Neural progenitor cell (in vitro differentiated cells): Measurements from ENCODE around the gene NEGR1. TPM values are rescaled to one million over a fixed set of nuclear protein-coding genes. Genes with fewer than 3 reads are reported as not detected.

ENCODE experiments used
- DNase-seq: peaks from one replicate; pipeline ENCODE4 v3.0.0-alpha.2; 2016; ENCODE audit warnings: low spot score
- H2AFZ ChIP-seq: fragments of 200-600 bp; sonication (generic); replicated peaks from 2 replicates; pipeline ENCODE4 v1.6.1; 2016; ENCODE audit warnings: antibody characterized with exemption
- H3F3A ChIP-seq: fragments of 200-600 bp; sonication (generic); 2 replicates; pipeline ENCODE4 v1.6.1; 2016; ENCODE audit warnings: antibody characterized with exemption, low read depth
- H3K27ac ChIP-seq: fragments of 200-600 bp; sonication (generic); 2 replicates; pipeline ENCODE4 v1.5.1; 2016; ENCODE audit warnings: mild to moderate bottlenecking
- H3K27me3 ChIP-seq: fragments of 200-600 bp; sonication (generic); 2 replicates; pipeline ENCODE4 v1.6.1; 2016; ENCODE audit warnings: mild to moderate bottlenecking, moderate library complexity
- H3K36me3 ChIP-seq: fragments of 200-600 bp; sonication (generic); 2 replicates; pipeline ENCODE4 v1.5.1; 2016
- H3K4me1 ChIP-seq: fragments of 200-600 bp; sonication (generic); 2 replicates; pipeline ENCODE4 v1.6.1; 2016; ENCODE audit warnings: mixed run types
- H3K4me2 ChIP-seq: fragments of 200-600 bp; sonication (generic); 2 replicates; pipeline ENCODE4 v1.6.1; 2016
- H3K4me3 ChIP-seq: fragments of 200-600 bp; sonication (generic); 2 replicates; pipeline ENCODE4 v1.5.1; 2016
- H3K79me2 ChIP-seq: fragments of 200-600 bp; sonication (generic); 2 replicates; pipeline ENCODE4 v1.6.1; 2016; ENCODE audit warnings: low read depth
- H3K9ac ChIP-seq: fragments of 200-600 bp; sonication (generic); 2 replicates; pipeline ENCODE4 v1.6.1; 2016
- H3K9me3 ChIP-seq: fragments of 200-600 bp; sonication (generic); 2 replicates; pipeline ENCODE4 v1.5.1; 2016; ENCODE audit warnings: low read depth
- H4K20me1 ChIP-seq: fragments of 200-600 bp; sonication (generic); 2 replicates; pipeline ENCODE4 v1.6.1; 2016; ENCODE audit warnings: low read depth
- H3K27ac Mint-ChIP-seq: 3 replicates; pipeline ENCODE4 v1.8.0; 2021; ENCODE audit warnings: mixed read lengths
- H3K27me3 Mint-ChIP-seq: 2 replicates; pipeline ENCODE4 v1.8.0; 2022; ENCODE audit warnings: low read depth, mild to moderate bottlenecking, inconsistent platforms, moderate library complexity, mixed read lengths; ENCODE audit not compliant: insufficient read depth
- H3K36me3 Mint-ChIP-seq: 3 replicates; pipeline ENCODE4 v1.8.0; 2021; ENCODE audit warnings: mixed read lengths
- H3K4me1 Mint-ChIP-seq: 3 replicates; pipeline ENCODE4 v1.8.0; 2021; ENCODE audit warnings: mixed read lengths
- H3K4me3 Mint-ChIP-seq: 3 replicates; pipeline ENCODE4 v1.8.0; 2021; ENCODE audit warnings: mild to moderate bottlenecking, moderate library complexity, mixed read lengths
- H3K9me3 Mint-ChIP-seq: 3 replicates; pipeline ENCODE4 v1.8.0; 2020; ENCODE audit warnings: mixed read lengths
- EZH2 ChIP-seq: fragments of 200-600 bp; sonication (generic); IDR thresholded peaks from 2 replicates; pipeline ENCODE4 v1.6.1; 2017; ENCODE audit warnings: antibody characterized with exemption, mild to moderate bottlenecking, moderate library complexity
- EZH2phosphoT487 ChIP-seq: fragments of 200-600 bp; sonication (generic); IDR thresholded peaks from 2 replicates; pipeline ENCODE4 v1.6.1; 2017; ENCODE audit warnings: antibody characterized with exemption
- total RNA-seq: library from RNA; depleted of rRNA; stranded (reverse); fragments of >200 nt; gene quantifications from 2 replicates; pipeline ENCODE4 v1.2.3, GENCODE V29; 2015; ENCODE audit warnings: low replicate concordance
- TF ChIP-seq, protein P1 (sequence below): fragments of 200-600 bp; sonication (generic); IDR thresholded peaks from 2 replicates; pipeline ENCODE4 v1.5.1; 2017; ENCODE audit warnings: antibody characterized with exemption, mild to moderate bottlenecking

NEGR1 gene
- total RNA-seq, 1 donor from 2014 or later: 0.62 TPM

DNA sequence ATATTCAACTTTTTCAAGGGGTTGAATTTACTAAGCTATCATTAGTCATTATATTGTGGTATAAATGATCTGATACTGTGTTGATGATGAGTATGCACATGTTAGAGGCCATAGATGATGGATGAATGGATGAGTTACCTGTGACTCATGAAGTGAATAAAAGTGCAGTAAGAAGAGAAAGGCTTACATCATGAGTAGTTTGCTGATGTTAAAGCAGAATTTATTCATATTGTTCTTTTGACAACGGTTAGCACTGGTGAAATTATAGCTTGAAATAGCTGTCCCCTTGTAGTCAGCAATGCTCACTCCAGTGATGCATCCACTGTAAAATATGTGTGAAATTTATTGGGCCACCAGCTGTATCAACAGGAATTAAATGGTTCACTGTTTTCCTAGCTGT, 660.6 kb downstream of the NEGR1 start:
- Histone ChIP-seq H3K9ac (no peak overlapping the region), H3K27ac (no peak overlapping the region), H3K4me2 (no peak overlapping the region), H3K27me3 (no peaks in the 10 kb centered on the region), H2AFZ (no peak overlapping the region), H3K79me2 (no peaks in the 10 kb centered on the region), H4K20me1 (no peaks in the 10 kb centered on the region), H3K36me3 (no peaks in the 10 kb centered on the region), H3K9me3 (no peaks in the 10 kb centered on the region), H3F3A (no peaks in the 10 kb centered on the region), H3K4me1 (peaks cover 23% of the 10 kb centered on the region), H3K4me3 (no peak overlapping the region)
- TF ChIP-seq EZH2phosphoT487 (no peak), EZH2 (no peak)
- TF ChIP-seq, protein P1, sequence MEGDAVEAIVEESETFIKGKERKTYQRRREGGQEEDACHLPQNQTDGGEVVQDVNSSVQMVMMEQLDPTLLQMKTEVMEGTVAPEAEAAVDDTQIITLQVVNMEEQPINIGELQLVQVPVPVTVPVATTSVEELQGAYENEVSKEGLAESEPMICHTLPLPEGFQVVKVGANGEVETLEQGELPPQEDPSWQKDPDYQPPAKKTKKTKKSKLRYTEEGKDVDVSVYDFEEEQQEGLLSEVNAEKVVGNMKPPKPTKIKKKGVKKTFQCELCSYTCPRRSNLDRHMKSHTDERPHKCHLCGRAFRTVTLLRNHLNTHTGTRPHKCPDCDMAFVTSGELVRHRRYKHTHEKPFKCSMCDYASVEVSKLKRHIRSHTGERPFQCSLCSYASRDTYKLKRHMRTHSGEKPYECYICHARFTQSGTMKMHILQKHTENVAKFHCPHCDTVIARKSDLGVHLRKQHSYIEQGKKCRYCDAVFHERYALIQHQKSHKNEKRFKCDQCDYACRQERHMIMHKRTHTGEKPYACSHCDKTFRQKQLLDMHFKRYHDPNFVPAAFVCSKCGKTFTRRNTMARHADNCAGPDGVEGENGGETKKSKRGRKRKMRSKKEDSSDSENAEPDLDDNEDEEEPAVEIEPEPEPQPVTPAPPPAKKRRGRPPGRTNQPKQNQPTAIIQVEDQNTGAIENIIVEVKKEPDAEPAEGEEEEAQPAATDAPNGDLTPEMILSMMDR: no peak
- no peak overlapping the region for H3K4me3 Mint-ChIP-seq
- peaks cover 4% of the 10 kb centered on the region for H3K4me1 Mint-ChIP-seq
- H3K27ac Mint-ChIP-seq: no peak overlapping the region
- no peaks in the 10 kb centered on the region for H3K9me3 Mint-ChIP-seq
- H3K36me3 Mint-ChIP-seq: no peaks in the 10 kb centered on the region
- no peaks in the 10 kb centered on the region for H3K27me3 Mint-ChIP-seq
- no peak for DNase-seq

DNA sequence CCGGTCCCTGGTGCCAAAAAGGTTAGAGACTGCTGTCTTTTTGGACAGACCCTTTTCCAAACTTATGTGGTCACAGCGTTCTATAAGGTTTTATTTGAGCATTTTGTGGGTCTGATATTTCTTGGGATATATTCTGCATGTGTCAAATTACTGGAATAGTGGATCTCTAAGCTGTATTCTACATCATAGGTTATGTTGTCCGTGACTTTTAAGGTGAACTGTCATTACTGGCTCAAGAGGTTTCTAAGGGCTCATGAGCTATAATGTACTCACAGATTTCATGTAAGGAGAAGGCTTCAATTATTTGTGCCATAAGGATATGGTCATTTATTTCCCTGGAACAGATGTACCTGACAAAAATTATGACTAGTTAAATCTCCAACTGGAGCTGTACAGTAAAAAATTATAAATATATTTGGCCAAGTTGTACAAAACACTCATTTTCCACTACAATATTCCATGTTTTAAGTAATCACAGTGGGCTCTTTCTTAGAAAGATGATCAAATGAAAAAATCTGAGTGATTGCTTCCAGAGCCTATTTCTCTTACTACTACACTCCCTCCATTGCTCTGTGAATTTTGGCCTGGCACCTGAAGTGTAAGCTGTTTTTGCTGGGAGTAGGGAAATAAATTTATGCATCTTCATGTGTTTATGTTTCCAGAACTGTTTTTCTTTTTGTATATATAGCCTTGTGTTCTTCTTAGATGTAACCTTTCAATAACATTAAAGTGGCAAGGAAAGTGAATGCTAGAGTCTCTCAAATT, 663.4 kb downstream of the NEGR1 start:
- Histone ChIP-seq H3K27me3 (no peaks in the 10 kb centered on the region), H3K36me3 (no peaks in the 10 kb centered on the region), H3K4me3 (no peak overlapping the region), H4K20me1 (no peaks in the 10 kb centered on the region), H3K27ac (peak overlapping the region; percentile 46), H3K4me2 (peak overlapping the region; percentile 24), H3K79me2 (no peaks in the 10 kb centered on the region), H3F3A (no peaks in the 10 kb centered on the region), H3K9ac (no peak overlapping the region), H3K4me1 (peaks cover 23% of the 10 kb centered on the region), H3K9me3 (no peaks in the 10 kb centered on the region), H2AFZ (no peak overlapping the region)
- Mint-ChIP-seq H3K36me3 (no peaks in the 10 kb centered on the region), H3K9me3 (no peaks in the 10 kb centered on the region), H3K27me3 (no peaks in the 10 kb centered on the region), H3K4me3 (no peak overlapping the region), H3K4me1 (peaks cover 4% of the 10 kb centered on the region), H3K27ac (no peak overlapping the region)
- TF ChIP-seq EZH2phosphoT487 (no peak), EZH2 (no peak)
- TF ChIP-seq, protein P1: no peak
- DNase-seq: no peak

DNA sequence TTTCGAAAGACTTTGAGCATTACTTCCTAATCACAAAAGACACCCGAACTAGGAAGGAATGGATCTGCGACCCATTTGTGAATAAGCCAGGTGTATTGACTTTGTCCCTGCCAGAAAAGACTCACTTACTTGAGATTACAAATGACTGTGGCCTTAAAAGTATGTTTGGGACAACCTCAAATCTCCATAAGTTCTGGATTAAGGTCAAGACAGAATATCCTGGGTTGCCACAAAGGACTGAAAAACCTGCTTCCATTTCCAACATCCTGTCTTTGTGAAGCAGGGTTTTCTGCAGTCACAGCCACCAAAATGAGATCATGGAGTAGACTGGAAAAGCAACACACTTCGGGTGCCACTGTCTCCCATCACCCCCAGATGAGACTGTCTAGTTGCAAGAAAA, 664.1 kb downstream of the NEGR1 start:
- H3K9me3 Mint-ChIP-seq: no peaks in the 10 kb centered on the region
- H3K4me3 Mint-ChIP-seq: no peak overlapping the region
- H3K4me2 ChIP-seq: no peak overlapping the region
- no peaks in the 10 kb centered on the region for H3K27me3 ChIP-seq
- H4K20me1 ChIP-seq: no peaks in the 10 kb centered on the region
- H3F3A ChIP-seq: no peaks in the 10 kb centered on the region
- H3K9ac ChIP-seq: no peak overlapping the region
- no peak overlapping the region for H2AFZ ChIP-seq
- no peak for TF ChIP-seq EZH2phosphoT487
- no peaks in the 10 kb centered on the region for H3K36me3 ChIP-seq
- H3K9me3 ChIP-seq: no peaks in the 10 kb centered on the region
- H3K27me3 Mint-ChIP-seq: no peaks in the 10 kb centered on the region
- H3K79me2 ChIP-seq: no peaks in the 10 kb centered on the region
- no peak overlapping the region for H3K4me3 ChIP-seq
- peaks cover 4% of the 10 kb centered on the region for H3K4me1 Mint-ChIP-seq
- H3K27ac Mint-ChIP-seq: no peak overlapping the region
- peaks cover 23% of the 10 kb centered on the region for H3K4me1 ChIP-seq
- H3K36me3 Mint-ChIP-seq: no peaks in the 10 kb centered on the region
- DNase-seq: no peak
- H3K27ac ChIP-seq: no peak overlapping the region

DNA sequence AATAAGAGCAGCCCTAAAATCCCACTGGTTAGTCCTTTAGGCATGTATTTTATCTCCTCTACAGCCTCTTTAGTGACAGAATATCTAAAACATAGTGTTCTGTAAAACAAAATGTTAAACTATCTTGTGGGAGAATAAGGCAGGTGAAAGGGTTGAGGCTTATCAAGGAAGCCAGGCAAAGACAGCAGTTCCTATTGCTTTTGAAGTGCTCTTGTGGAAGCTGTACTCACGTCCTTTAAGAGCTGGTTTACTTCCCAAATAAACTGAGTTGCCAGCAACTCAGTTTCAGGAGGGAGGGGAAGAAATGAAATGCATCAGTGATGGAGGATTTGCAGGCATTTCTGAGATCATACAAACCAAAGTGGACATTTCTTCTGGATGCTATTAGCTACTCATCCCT, 671.9 kb downstream of the NEGR1 start:
- Histone ChIP-seq H3K9me3 (no peaks in the 10 kb centered on the region), H3K4me1 (peaks cover 4% of the 10 kb centered on the region), H3K27me3 (no peaks in the 10 kb centered on the region), H3F3A (no peaks in the 10 kb centered on the region), H2AFZ (no peak overlapping the region), H3K4me3 (no peak overlapping the region), H3K79me2 (no peaks in the 10 kb centered on the region), H3K36me3 (no peaks in the 10 kb centered on the region), H3K4me2 (no peak overlapping the region), H3K9ac (no peak overlapping the region), H4K20me1 (no peaks in the 10 kb centered on the region), H3K27ac (no peak overlapping the region)
- Mint-ChIP-seq H3K27ac (no peak overlapping the region), H3K9me3 (no peaks in the 10 kb centered on the region), H3K36me3 (no peaks in the 10 kb centered on the region), H3K27me3 (peaks cover 2% of the 10 kb centered on the region), H3K4me3 (no peak overlapping the region), H3K4me1 (peaks cover 3% of the 10 kb centered on the region)
- TF ChIP-seq EZH2phosphoT487 (no peak), EZH2 (no peak)
- TF ChIP-seq, protein P1: no peak
- DNase-seq: no peak
